NCI-H748 (cell line): Measurements from ENCODE around the gene RNF144B.
A peak's percentile ranks its signal among the peaks of the same experiment; 100 is the strongest.
"Not testable (repeated sequence)": the region's sequence is repeated elsewhere in the genome, so short reads cannot be mapped to it uniquely, and the experiment has no call there.

Source experiments
- DNase-seq: peaks from one replicate; lab custom pipeline; 2025; ENCODE audit not compliant: unreplicated experiment; lab: John Stamatoyannopoulos, UW

RNF144B gene

DNA sequence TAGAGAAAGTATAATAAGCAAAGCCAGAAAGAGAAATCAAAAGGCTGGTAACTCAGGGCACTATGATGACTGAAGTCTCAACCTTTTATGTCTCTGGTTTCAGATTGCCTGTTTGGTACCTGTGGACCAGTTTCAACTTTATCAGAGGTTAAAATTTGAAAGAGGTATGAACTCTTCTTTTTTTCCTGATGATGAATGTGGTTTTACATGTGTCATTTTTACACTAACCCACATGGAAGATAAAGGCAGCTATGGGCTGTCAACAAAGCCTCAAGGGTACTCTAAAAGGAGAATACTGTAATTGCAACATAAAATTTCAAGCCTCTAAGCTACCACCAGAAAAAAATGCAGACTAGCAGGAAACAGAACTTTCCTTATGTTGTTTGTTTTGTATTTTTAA, 52.4 kb downstream of the RNF144B start:
- no peak for DNase-seq

DNA sequence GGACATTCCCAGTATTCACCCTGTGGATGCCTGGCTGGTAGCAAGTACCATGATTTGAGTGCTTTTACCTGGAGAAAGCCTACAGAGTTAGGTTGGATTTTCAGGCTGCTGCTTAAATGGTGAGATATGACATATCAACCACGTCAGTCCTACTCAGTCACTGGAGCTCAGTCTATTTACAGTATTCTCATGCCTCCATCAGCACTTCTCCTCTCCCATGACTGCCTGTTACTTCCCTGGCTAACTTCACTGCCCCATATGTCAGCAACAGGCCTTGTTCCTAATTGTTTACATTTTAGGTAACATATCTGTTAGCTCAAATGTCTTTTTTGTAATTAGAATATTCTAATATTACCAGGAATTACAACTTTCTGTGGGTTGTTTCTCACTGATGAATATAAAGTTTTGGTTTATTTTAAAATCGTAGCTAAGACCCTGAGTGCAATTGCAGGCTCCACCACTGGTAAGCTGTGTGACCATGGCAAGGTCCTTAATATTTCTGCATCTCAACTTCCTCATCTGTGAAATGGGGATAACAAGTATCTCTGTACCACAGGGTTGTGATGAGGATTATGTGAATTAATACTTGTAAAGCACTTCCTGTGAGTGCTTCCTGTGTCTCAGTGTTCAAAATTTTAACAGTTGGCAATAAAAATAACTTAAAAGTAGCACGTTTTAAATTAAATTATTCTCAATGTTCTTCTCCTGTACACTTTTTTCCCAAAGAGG, 54.3 kb downstream of the RNF144B start:
- DNase-seq: no peak

DNA sequence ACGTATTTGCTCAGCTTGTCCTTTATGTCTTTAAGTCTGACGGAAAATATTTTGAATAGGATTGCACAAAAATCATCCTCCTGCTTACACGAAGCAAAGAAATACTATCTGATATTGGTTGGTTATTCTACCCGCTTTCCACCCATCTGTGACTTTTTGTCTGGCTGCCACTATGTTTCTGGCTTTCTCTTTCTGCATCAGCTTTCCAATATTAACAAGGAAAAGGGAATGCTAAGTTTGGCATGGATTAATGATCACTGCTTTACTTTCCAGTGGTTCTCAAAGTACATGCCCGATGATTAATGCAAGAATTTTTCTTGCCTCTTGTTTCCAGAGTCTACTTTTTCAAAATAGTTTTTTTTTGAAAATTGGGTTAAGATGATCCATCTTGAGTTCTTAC, 57.0 kb downstream of the RNF144B start:
- DNase-seq: no peak

DNA sequence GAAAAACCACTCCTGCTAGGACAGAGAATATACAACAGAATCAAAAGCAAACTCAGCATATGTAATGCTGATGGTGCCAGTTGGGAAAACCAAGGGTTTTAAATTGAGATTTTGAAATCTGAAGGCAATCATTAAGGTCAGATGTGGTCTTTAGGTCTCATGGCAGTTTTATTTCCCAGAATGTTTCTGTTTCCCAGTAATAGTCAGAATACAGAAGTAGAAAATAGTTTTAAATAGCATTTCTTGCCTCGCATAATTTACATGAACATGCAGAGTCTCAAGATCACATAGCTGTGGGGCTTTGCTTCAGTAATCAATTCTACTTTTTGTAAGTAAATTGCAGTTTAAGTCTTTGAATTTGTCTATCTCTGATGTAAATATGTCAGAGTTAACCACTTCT, 58.1 kb downstream of the RNF144B start:
- DNase-seq: no peak

DNA sequence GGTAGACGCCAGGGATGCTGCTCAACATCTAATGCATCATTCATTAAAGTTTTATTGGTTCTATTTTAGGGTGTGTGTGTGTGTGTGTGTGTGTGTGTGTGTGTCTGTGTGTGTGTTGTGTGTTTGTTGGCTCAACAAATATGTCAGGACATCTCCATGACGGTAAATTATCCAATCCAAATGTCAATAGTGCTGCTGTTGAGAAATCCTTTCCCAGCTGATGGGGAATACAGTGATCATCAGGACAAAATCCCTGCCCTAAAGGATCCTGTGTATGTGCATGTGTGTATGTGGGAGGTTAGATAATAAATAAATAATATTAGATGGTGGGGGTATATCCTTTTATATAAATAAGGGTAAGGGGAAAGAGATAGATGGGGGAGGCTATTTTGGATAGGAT, 59.6 kb downstream of the RNF144B start:
- no peak for DNase-seq

DNA sequence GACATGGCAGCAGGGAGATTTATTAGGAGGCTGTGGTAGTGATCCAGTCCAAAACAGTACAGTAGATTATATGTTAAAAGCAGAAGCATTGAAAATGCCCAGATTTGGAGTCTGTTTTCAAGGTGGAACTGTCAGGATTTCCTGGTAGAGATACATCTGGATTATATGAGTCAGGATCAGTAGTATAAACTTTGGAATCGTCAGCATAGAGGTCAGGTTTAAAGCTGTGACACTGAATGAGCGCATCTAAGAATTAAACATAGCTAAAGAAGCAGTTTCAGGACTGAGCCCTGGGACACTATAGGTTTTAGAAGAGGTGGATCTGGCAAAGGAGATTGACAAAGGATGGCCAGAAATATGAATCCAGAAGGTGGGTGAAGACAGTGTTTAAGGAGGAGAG, 60.4 kb downstream of the RNF144B start:
- DNase-seq: no peak

DNA sequence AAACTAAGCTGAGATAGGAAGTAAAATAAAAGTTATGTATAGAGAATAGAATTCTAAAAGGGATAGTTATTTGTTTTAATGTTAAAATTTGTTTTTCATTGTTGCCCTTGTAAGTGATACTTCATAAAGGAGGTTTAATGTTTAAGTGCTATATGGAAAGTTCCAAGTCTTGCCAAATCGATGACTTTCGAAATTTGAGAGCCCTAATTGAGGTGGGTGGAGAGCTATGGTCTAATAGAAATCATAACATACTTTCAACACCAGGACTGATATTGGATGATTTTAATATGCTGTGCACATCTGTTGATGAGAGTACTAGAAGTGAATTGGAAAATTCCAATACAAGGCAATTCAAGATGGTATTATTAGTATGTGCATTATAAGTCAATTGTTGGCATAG, 64.6 kb downstream of the RNF144B start:
- DNase-seq: no peak

DNA sequence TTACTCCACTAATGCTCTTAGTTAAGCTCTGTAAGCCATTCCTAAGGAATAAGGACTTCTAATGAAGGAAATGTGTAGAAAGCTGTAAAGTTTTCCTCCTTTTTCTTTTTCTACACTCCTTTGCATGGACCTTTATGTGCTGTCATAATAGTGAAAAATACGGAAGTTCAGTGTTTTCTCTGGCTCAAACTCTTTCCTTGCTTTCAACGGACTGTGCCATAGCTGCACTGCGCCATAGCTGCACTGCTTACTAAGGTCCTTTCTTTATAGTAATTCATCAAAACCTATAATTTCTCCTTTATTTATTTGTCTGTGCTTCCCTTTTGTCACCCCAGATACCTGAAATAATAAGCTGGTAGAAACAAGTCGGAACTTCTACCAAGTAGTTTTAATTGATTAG, 67.3 kb downstream of the RNF144B start:
- DNase-seq: no peak

DNA sequence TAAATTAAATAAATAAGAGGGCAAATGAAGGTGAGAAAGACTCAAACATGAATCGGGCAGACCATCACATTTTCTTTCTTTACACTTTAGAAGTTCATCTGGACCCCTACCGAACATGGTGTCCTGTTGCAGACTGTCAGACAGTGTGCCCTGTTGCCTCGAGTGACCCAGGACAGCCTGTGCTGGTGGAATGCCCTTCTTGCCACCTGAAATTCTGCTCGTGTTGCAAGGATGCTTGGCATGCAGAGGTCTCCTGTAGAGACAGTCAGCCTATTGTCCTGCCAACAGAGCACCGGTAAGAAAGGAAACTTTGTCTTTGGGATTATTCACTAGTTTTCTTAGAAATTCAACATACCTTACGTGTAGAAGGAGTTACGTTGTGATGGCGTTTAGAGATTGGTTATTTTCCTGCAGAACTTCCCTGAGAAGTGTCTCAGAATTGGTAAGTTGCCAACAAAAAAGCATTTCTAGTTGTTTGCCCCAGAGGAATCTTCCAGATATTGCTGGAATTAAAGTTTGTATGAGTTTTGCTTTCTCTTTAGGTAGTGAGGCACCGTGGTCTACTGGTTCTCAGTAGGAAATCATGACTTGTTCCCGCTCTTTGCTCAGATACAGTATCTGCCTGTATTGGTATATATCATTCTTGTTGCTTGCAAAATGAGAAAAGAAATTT, 70.1 kb downstream of the RNF144B start:
- no peak for DNase-seq

DNA sequence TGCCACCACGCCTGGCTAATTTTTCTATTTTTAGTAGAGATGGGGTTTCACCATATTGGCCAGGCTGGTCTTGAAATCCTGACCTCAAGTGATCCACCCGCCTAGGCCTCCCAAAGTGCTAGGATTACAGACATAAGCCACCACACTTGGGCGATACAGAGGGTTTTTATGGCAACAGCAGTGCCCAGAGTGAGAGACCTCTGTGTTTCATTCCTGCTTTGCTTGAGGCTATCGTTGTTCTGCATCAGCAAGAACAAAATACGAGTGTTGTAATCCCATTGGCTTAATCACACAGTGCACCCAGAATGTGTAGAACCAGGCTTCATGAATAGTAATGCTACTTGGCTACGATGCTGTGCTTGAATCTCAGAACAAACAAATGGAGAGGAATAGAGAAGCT, 70.9 kb downstream of the RNF144B start:
- not testable (repeated sequence) for DNase-seq

DNA sequence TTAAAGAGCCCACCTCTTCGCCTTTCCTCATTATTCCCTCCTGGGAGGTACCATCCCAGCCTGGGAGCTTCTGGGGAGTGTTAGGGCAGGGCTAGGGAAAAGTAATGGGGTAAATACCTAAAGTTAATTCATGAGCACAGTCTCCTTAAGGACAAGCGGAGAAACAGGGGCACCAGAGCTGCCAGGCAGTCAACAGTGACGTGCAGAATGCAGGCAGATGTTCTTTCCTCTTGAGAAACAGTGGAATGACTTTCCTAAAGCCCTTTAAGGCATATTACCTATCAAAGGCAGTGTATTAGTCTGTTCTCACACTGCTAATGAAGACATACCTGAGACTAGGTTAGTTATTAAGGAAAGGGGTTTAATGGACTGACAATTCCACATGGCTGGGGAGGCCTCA, 76.3 kb downstream of the RNF144B start:
- no peak for DNase-seq

DNA sequence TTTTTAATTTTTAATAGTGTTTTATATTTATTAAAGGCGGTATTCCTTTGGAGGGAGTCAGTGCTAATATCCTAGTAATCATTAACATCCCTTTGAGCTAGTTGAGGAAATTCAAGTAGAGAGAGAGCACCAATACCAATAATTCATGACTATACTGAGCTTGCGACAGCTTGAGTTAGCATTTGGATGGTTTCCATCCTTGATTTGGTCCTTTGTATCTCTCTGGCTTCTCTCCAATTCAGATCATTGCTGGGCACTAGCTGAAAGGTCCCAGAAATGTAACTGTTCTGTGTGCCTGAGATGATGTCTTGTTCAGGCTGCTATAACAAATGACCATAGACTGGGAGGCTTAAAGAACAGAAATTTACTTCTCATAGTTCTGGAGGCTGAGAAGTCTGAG, 77.0 kb downstream of the RNF144B start:
- no peak for DNase-seq

DNA sequence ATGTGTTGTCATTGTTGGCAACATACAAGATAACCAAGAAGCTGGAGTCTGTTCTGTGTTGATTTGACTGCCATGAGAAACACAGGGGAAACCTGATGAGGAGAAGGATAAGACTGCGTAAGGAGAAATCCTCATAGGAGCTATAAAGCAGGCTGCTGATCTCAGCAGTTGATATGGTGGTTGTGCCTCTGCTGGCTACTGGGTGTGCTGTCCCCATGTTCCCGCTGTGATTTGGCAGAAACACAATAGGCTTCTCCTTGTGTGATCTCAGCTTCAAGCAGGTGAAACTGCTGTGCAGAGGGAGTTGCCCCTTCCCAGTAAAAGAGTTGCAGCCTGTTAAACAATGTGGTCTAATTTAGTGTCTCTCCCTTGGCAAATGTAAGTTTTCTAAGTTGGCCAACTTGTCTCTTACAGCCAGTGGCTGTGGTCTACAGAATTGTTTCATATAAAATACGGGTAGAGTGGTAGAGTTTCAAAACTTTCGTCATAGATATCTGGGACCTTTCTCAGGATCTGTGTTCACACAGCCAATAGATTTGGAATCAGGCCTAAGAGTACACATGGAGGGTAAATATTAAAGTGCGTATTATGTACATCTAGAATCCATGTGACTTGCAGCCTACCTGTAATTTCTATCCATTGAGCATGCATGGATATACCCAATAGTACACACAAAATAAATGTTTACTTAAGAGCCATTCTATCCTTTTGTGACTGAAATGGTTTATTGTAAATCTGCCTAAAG, 78.4 kb downstream of the RNF144B start:
- peak; percentile 41 for DNase-seq

DNA sequence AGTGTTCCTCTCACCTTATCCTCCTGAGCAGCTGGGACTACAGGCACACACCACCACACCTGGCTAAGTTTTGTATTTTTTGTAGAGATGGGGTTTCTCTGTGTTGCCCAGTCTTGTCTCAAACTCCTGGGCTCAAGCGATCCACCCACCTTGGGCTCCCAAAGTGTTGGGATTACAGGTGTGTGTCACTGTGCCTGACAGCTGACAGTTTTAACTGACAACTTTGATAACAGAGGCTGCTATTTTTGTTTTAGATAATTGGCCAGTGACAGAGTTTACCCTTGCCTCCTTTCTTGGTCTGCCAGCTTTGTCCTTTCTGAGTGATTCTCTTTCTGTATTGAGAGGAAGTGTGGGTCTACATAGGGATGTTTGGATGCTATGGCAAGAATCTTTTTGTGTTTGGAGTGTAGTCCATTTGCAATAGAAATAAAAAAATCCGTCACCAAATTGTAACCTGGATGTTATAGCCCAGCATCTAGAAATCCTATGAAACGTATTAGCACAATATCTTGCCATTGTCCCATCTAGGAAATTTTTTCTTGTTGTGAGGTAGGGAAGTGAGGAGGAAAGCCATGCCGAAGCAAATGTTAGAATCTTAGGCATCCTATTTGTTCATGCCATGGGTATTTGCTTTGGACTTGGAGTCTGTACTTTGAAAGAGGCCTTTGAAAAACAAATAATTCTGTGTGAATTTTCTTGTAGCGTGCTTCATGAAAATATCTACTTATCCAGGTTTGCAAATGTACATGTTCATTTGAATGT, 80.8 kb downstream of the RNF144B start:
- DNase-seq: peak; percentile 11

DNA sequence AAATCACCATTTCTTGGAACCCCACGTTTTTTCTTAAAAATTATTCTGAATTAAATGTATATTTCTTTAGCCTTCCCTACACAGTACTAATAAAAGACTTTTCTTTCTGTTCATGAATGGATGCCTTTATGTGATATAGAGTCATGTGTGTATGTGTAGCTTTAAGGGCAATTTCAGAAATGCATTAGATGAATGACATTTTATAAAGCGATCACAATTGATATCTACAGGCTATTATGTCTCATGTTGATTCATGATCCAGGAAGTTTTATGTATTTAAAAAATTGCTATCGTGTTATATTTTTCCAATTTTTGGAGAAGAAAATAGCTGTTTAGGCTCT, 81.3 kb downstream of the RNF144B start:
- DNase-seq: no peak

DNA sequence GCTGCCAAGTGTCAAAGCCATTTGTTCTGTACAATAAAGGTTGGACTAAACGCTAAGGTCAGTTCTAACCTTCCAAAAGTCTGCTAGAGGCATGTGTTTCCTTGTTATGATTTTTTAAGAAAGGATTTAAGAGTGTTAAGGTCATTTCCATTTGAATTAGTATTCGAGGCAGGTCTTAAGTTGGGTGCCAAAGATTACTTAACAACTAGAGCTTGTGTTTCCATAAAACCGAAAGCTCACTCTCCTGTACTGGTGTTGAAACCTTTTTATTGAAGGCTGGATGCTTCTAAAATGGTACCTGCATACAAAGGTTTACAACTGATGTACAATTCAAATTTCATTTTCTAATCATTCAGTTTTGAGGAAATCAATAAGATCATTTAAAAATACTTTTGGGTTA, 82.4 kb downstream of the RNF144B start:
- DNase-seq: no peak

DNA sequence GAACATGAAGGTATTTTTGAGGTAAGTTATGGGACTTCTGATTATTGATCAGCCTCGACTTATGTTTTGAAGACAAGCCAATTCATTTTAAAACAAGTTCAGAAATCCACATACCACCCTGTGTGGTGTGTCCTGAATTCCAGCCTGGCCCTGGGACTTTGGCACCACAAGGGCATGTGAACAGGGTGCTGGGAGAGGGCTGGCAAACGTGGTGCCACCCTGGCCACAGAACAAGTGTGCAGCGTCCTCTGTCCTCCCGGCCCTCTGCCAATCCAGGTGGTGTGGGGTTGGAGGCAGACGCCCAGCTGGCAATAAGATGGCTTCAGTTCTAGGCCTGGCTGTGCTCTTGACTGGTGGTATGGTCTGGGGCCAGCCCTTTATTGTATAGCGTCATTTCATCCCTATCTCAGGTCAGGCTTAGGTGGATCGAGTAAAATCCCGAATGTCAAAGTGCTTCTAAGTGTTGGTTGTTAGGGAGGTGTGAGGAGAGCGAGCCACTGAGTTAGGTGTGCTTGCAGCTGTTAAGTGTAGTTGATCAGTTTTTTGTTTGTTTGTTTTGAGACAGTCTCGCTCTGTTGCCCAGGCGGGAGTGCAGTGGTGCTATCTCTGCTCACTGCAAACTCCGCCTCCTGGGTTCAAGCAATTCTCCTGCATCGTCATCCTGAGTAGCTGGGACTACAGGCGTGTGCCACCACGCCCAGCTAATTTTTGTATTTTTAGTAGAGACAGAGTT, 84.2 kb downstream of the RNF144B start:
- no peak for DNase-seq

DNA sequence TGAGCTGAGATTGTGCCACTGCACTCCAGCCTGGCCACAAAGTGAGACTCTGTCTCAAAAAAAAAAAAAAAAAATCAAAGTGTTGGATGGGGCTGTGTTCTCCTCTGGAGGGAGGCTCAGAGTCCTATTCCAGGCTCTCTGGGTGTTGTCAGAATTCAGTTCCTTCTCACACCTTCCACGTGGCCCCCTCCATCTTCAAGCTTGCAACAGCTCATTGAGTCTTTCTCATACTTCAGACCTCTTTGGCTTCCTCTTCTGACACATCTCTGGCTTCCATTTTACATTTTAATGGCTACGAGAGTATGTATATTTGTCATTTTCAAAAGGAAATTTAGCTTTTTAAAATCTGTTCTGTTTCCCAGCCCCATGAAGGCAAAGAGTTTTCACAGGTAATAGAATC, 85.8 kb downstream of the RNF144B start:
- DNase-seq: no peak

DNA sequence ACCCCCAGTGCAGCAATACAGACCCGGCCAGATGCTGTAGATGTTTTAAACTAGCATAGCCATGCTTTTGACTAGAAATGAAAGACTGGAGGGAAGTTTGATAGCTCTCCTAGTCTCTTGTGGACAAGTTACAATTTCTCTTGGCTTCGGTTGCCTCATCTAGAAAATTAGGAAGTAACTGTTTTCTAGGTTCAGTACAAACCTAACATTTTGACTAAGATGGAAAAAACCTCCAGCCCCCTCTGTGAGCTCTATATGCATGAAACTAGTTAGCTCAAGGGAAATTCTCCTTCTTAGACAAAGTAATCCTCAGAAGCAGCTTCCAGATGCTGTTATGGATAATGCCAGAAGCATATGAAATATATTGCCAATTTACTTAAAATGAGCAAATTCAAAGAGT, 86.6 kb downstream of the RNF144B start:
- no peak for DNase-seq

DNA sequence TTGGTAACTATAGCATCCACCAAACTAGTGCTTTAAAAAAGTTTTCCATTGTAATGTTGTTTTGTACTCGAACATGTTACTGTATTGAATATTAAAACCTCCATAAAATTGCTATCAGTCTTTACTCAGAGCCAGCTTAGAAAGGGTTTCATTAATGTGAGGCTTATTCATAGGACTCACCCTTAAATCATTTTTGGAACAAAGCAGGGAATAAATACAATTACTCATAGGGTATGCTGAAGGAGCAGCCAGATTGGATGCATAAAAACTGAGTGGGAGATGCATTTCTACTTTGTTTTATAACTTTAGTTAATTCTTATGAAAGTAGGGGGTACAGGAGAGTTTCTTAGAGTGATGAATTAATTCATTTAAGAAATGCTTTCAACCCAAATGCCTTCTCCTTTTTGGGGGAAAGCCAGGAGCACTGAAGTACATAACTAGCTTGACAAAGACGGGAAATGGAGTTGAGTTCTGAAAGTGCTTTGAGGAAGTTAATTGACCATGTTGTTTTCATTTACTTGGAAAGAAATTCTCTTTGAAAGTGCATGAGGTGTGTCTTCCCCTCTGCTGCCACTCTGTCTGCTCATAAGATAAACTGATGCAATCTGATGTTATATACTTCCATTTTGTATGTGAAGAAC, 90.3 kb downstream of the RNF144B start:
- DNase-seq: no peak
